OCI-LY7 (cell line): Measurements from ENCODE around the gene CAMP. TPM values are rescaled to one million over a fixed set of nuclear protein-coding genes. Genes with fewer than 3 reads are reported as not detected.

Experiments used
- BruUV-seq: library from RNA; stranded (reverse); fragments of 400-500 nt; replicated peaks from 2 replicates; lab custom pipeline; 2021; lab: Mats Ljungman, UMichigan
- CTCF ChIA-PET: fragments of 300-600 bp; sonication (Branson Sonifier 250); formaldehyde crosslinking; loops from one replicate; lab custom pipeline; 2022; ENCODE audit warnings: antibody characterized with exemption; ENCODE audit not compliant: unreplicated experiment; lab: Charles Lee
- POLR2A ChIA-PET: fragments of 300-600 bp; sonication (Branson Sonifier 250); formaldehyde crosslinking; loops from one replicate; lab custom pipeline; 2022; ENCODE audit warnings: antibody characterized with exemption; lab: Charles Lee
- DNase-seq: peaks from one replicate; pipeline ENCODE4 v3.0.0-alpha.2; 2015; ENCODE audit warnings: low spot score
- H2AFZ ChIP-seq: fragments of 200-600 bp; sonication (generic), shearing (Covaris generic); 2 replicates; pipeline ENCODE4 v1.6.1; 2014; ENCODE audit warnings: mild to moderate bottlenecking, antibody characterized with exemption, low read length, moderate library complexity
- H3K27ac ChIP-seq: fragments of 200-600 bp; sonication (generic); 2 replicates; pipeline ENCODE4 v1.5.1; 2014; ENCODE audit warnings: mixed run types, low read depth, mild to moderate bottlenecking, moderate library complexity, low read length, inconsistent platforms; ENCODE audit not compliant: poor library complexity, severe bottlenecking
- H3K36me3 ChIP-seq: fragments of 200-600 bp; sonication (generic); 2 replicates; pipeline ENCODE4 v1.6.1; 2014; ENCODE audit warnings: mild to moderate bottlenecking, antibody characterized with exemption, low read length, moderate library complexity, mixed read lengths; ENCODE audit not compliant: insufficient read depth
- H3K4me1 ChIP-seq: fragments of 200-600 bp; sonication (generic); 2 replicates; pipeline ENCODE4 v1.5.1; 2014; ENCODE audit warnings: mild to moderate bottlenecking, low read length; ENCODE audit not compliant: insufficient read depth, poor library complexity, severe bottlenecking
- H3K4me2 ChIP-seq: fragments of 200-600 bp; sonication (generic); 2 replicates; pipeline ENCODE4 v1.6.1; 2014; ENCODE audit warnings: mild to moderate bottlenecking, low read length
- H3K4me3 ChIP-seq: fragments of 200-600 bp; sonication (generic); 2 replicates; pipeline ENCODE4 v1.5.1; 2014; ENCODE audit warnings: mild to moderate bottlenecking, low read depth, low read length; ENCODE audit not compliant: poor library complexity, severe bottlenecking
- H3K79me2 ChIP-seq: fragments of 200-600 bp; sonication (generic); 2 replicates; pipeline ENCODE4 v1.6.1; 2016; ENCODE audit warnings: low read depth, mild to moderate bottlenecking, low read length, moderate library complexity, mixed read lengths; ENCODE audit not compliant: insufficient read depth
- H3K9me2 ChIP-seq: fragments of 200-600 bp; sonication (generic); 2 replicates; pipeline ENCODE4 v1.6.1; 2016; ENCODE audit warnings: mild to moderate bottlenecking, low read length, mixed read lengths; ENCODE audit not compliant: insufficient read depth
- H3K9me3 ChIP-seq: fragments of 200-600 bp; sonication (generic); 2 replicates; pipeline ENCODE4 v1.6.1; 2014; ENCODE audit warnings: mild to moderate bottlenecking, mixed run types, low read length, mixed read lengths
- H4K20me1 ChIP-seq: fragments of 200-600 bp; sonication (generic); 2 replicates; pipeline ENCODE4 v1.6.1; 2014; ENCODE audit warnings: mild to moderate bottlenecking, antibody characterized with exemption, low read length, moderate library complexity, mixed read lengths; ENCODE audit not compliant: insufficient read depth
- CTCF ChIP-seq: fragments of 200-600 bp; sonication (generic); conservative IDR thresholded peaks from 2 replicates; pipeline ENCODE4 v1.5.1; 2014; ENCODE audit warnings: mild to moderate bottlenecking, antibody characterized with exemption, low read length, moderate library complexity, mixed read lengths
- EZH2phosphoT487 ChIP-seq: fragments of 200-600 bp; sonication (generic); IDR thresholded peaks from 2 replicates; pipeline ENCODE4 v1.6.1; 2018; ENCODE audit warnings: low read depth, borderline replicate concordance, mild to moderate bottlenecking, mixed run types, antibody characterized with exemption, low read length, moderate library complexity, mixed read lengths
- intact Hi-C: fragments of 100-400 bp; cut with micrococcal nuclease; formaldehyde crosslinking; loops from one replicate; pipeline ENCODE4 v1.10.0; 2022; ENCODE audit not compliant: unreplicated experiment
- total RNA-seq, 2 experiments: library from RNA; depleted of rRNA in 1 of 2; stranded (reverse); fragments of >200 nt in 1 of 2; shearing (Covaris generic) in 1 of 2; gene quantifications; 2 replicates each; pipeline ENCODE4 v1.2.3, GENCODE V29; 2014 to 2022

CAMP gene
- total RNA-seq, 2 experiments from 2014 or later, result 18.2 to 56.8 TPM

- no peak overlapping the region for H3K27ac ChIP-seq
- H3K36me3 ChIP-seq, result peaks cover 99% of the 10 kb centered on the region
- H3K79me2 ChIP-seq, result peaks cover 88% of the 10 kb centered on the region
- H3K4me2 ChIP-seq, result no peak overlapping the region
- H3K4me3 ChIP-seq, result no peak overlapping the region
- no peaks in the 10 kb centered on the region for H3K9me3 ChIP-seq
- H2AFZ ChIP-seq, result no peak overlapping the region
- CTCF ChIA-PET, result no interaction called here
- H4K20me1 ChIP-seq, result peaks cover 29% of the 10 kb centered on the region; the same call in 1 of the 2 replicates
- BruUV-seq, result no TSS peak
- intact Hi-C loops, result no loop called here
- H3K9me2 ChIP-seq, result no peaks in the 10 kb centered on the region
- POLR2A ChIA-PET, result no interaction called here
- peaks cover 10% of the 10 kb centered on the region for H3K4me1 ChIP-seq
- TF ChIP-seq CTCF (no peak), EZH2phosphoT487 (no peak)
- no peak for DNase-seq
Measured at GRCh38 chr3:48180021-48180420, 43.3 kb upstream of the CAMP start.

GRCh38 chr3:48180531-48181253 is 42.6 kb upstream of the CAMP start:
- TF ChIP-seq CTCF (no peak), EZH2phosphoT487 (no peak)
- Histone ChIP-seq H3K9me3 (no peaks in the 10 kb centered on the region), H4K20me1 (peaks cover 32% of the 10 kb centered on the region; the same call in 1 of the 2 replicates), H3K4me2 (no peak overlapping the region), H3K4me1 (peaks cover 17% of the 10 kb centered on the region), H3K4me3 (no peak overlapping the region), H2AFZ (no peak overlapping the region), H3K9me2 (no peaks in the 10 kb centered on the region), H3K27ac (no peak overlapping the region), H3K79me2 (peaks cover 88% of the 10 kb centered on the region), H3K36me3 (peaks cover 99% of the 10 kb centered on the region)
- POLR2A ChIA-PET, result no interaction called here
- no TSS peak for BruUV-seq
- CTCF ChIA-PET, result no interaction called here
- intact Hi-C loops, result no loop called here
- no peak for DNase-seq

GRCh38 chr3:48184299-48184698 is 39.0 kb upstream of the CAMP start:
- H3K4me2 ChIP-seq, result no peak overlapping the region
- H3K4me3 ChIP-seq, result no peak overlapping the region
- intact Hi-C loops, result no loop called here
- ChIA-PET CTCF (no interaction called here), POLR2A (no interaction called here)
- H2AFZ ChIP-seq, result no peak overlapping the region
- DNase-seq, result no peak
- peaks cover 84% of the 10 kb centered on the region for H3K36me3 ChIP-seq
- peaks cover 33% of the 10 kb centered on the region; the same call in 1 of the 2 replicates for H4K20me1 ChIP-seq
- H3K4me1 ChIP-seq, result peaks cover 34% of the 10 kb centered on the region
- no peak overlapping the region for H3K27ac ChIP-seq
- no peaks in the 10 kb centered on the region for H3K9me2 ChIP-seq
- BruUV-seq, result no TSS peak
- TF ChIP-seq CTCF (no peak), EZH2phosphoT487 (no peak)
- peaks cover 87% of the 10 kb centered on the region for H3K79me2 ChIP-seq
- no peaks in the 10 kb centered on the region for H3K9me3 ChIP-seq
